ENCODE results near the gene SORCS2. TPM values are rescaled to one million over a fixed set of nuclear protein-coding genes. Genes with fewer than 3 reads are reported as not detected.

SORCS2 gene
- total RNA-seq, 1 donor from 2014 or later: 5.2 TPM

DNA sequence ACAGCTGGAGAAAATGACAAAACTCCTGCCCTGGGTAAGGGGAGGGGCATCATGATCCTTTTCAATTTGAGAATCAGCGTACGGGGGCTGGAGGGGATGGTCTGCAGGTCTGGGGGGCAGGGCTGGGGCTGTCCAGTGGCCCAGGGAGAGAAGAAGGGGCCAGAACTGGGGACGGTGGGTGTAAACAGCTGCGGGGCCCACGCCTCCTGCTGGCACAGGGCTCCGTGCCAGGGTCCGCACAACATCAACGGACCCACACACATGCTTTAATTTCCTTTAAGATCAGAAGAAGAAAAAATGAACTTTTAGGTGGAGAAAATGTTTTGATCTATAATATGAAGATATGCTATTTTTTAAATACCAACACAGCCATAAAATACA, 190.3 kb downstream of the SORCS2 start:
- Mint-ChIP-seq H3K36me3 (no peaks in the 10 kb centered on the region), H3K9me3 (no peaks in the 10 kb centered on the region), H3K4me3 (no peak overlapping the region), H3K4me1 (peaks cover 30% of the 10 kb centered on the region), H3K27ac (no peak overlapping the region), H3K27me3 (ENCODE audit: insufficient read depth, low read depth) (peaks cover 2% of the 10 kb centered on the region)
- H3K4me1 ChIP-seq: peaks cover 14% of the 10 kb centered on the region
- H3K79me2 ChIP-seq (ENCODE audit: low read depth): no peaks in the 10 kb centered on the region
- DNase-seq (ENCODE audit: low spot score): no peak
- H3K27ac ChIP-seq: no peak overlapping the region
- H3K4me2 ChIP-seq: no peak overlapping the region
- H3K9ac ChIP-seq: no peak overlapping the region
- H2AFZ ChIP-seq (replicated peaks): no peak overlapping the region
- H3K9me3 ChIP-seq (ENCODE audit: low read depth): no peaks in the 10 kb centered on the region
- H4K20me1 ChIP-seq (ENCODE audit: low read depth): no peaks in the 10 kb centered on the region
- H3F3A ChIP-seq (ENCODE audit: low read depth): peaks cover 3% of the 10 kb centered on the region
- H3K4me3 ChIP-seq: no peak overlapping the region
- H3K36me3 ChIP-seq: no peaks in the 10 kb centered on the region
- H3K27me3 ChIP-seq: no peaks in the 10 kb centered on the region
- TF ChIP-seq EZH2 (IDR thresholded peaks at IDR 0.05): no peak
- TF ChIP-seq EZH2phosphoT487 (IDR thresholded peaks at IDR 0.05): no peak
- TF ChIP-seq, protein P1, sequence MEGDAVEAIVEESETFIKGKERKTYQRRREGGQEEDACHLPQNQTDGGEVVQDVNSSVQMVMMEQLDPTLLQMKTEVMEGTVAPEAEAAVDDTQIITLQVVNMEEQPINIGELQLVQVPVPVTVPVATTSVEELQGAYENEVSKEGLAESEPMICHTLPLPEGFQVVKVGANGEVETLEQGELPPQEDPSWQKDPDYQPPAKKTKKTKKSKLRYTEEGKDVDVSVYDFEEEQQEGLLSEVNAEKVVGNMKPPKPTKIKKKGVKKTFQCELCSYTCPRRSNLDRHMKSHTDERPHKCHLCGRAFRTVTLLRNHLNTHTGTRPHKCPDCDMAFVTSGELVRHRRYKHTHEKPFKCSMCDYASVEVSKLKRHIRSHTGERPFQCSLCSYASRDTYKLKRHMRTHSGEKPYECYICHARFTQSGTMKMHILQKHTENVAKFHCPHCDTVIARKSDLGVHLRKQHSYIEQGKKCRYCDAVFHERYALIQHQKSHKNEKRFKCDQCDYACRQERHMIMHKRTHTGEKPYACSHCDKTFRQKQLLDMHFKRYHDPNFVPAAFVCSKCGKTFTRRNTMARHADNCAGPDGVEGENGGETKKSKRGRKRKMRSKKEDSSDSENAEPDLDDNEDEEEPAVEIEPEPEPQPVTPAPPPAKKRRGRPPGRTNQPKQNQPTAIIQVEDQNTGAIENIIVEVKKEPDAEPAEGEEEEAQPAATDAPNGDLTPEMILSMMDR (IDR thresholded peaks at IDR 0.05): no peak

DNA sequence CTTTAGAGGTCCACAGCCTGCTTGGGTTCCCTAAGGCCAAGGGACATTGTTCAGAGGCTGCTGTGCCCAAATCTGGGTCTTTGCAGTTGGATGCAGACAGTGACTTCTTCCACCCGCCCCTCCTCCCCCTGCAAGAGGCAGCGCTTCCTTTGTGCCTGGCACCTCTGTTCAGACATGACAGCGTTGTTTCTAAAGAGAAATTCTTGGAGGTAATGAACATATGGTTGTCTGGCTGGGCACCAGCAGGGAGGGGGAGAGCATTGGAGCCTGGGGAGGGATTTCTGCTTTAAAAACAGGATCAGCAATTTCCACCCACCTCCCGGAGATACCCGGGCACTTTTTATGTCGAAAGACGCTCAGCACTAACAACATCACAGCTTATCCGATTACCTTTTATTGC, 190.9 kb downstream of the SORCS2 start:
- no peak overlapping the region for H2AFZ ChIP-seq (replicated peaks)
- H3K4me3 Mint-ChIP-seq: no peak overlapping the region
- no peak for TF ChIP-seq EZH2phosphoT487 (IDR thresholded peaks at IDR 0.05)
- TF ChIP-seq, protein P1 (IDR thresholded peaks at IDR 0.05): no peak
- no peak for TF ChIP-seq EZH2 (IDR thresholded peaks at IDR 0.05)
- no peaks in the 10 kb centered on the region for H3K36me3 Mint-ChIP-seq
- no peak overlapping the region for H3K4me2 ChIP-seq
- H3K27ac Mint-ChIP-seq: peak overlapping the region; percentile 60
- H3K27me3 Mint-ChIP-seq (ENCODE audit: insufficient read depth, low read depth): peaks cover 2% of the 10 kb centered on the region
- peaks cover 7% of the 10 kb centered on the region for H3F3A ChIP-seq (ENCODE audit: low read depth)
- DNase-seq (ENCODE audit: low spot score): no peak
- H3K27ac ChIP-seq: no peak overlapping the region
- no peaks in the 10 kb centered on the region for H3K27me3 ChIP-seq
- no peaks in the 10 kb centered on the region for H3K36me3 ChIP-seq
- H3K9me3 Mint-ChIP-seq: no peaks in the 10 kb centered on the region
- H3K9me3 ChIP-seq (ENCODE audit: low read depth): no peaks in the 10 kb centered on the region
- peaks cover 33% of the 10 kb centered on the region for H3K4me1 Mint-ChIP-seq
- H3K4me1 ChIP-seq: peaks cover 14% of the 10 kb centered on the region
- H3K4me3 ChIP-seq: no peak overlapping the region
- H3K9ac ChIP-seq: no peak overlapping the region
- no peaks in the 10 kb centered on the region for H4K20me1 ChIP-seq (ENCODE audit: low read depth)
- H3K79me2 ChIP-seq (ENCODE audit: low read depth): no peaks in the 10 kb centered on the region

DNA sequence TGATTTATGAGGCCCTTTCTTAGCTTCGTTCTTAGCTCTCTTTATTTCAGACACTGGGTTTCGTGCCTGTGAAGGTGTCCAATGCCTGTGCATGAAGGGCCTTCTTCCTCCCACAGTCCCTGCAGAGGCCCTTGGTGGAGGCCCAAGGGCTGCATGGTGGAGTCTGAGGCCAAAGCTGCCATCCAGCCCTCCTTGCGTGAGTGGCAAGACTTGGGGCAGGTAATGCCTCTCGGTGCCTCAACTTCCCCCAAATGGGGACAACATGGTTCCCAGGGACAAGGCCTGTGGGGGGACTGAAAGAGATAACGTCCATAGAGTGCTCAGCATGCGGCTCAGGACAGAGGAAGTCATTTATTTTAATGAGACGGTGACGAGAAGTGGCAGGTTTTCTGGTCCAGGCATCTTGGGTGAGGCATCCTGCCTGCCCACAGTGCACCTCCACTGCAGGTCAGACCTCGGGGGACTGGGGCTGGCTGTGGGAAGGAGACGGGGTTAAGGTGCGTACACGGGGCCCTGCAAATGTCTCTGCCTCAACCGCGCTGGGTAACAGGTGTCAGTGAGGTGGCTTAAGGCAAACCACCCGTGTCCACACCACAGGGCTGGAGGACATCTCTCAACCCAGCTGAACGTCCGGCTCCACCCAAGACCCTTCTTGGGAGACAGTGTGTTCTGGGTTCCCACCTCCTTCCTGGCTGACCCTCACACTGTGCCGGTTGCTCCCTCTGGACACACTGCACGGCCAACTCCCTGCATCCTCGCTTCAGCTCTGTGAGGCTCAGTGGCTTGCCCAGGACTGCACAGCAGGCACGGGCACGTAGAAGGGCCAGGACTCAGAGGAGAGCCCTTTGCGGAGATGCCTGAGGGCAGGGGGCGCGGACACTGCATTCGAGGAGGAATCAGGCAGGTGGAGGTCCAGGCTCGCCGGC, 191.9 kb downstream of the SORCS2 start:
- TF ChIP-seq, protein P1 (IDR thresholded peaks at IDR 0.05): no peak
- no peak for TF ChIP-seq EZH2 (IDR thresholded peaks at IDR 0.05)
- TF ChIP-seq EZH2phosphoT487 (IDR thresholded peaks at IDR 0.05): no peak

More for the DNA sequence above, 191.9 kb downstream of the SORCS2 start:
- Histone ChIP-seq H3K9ac (no peak overlapping the region), H3K4me3 (no peak overlapping the region), H4K20me1 (ENCODE audit: low read depth) (no peaks in the 10 kb centered on the region), H3F3A (ENCODE audit: low read depth) (peaks cover 8% of the 10 kb centered on the region), H3K36me3 (no peaks in the 10 kb centered on the region), H3K27me3 (no peaks in the 10 kb centered on the region), H3K27ac (no peak overlapping the region), H3K79me2 (ENCODE audit: low read depth) (no peaks in the 10 kb centered on the region), H3K4me1 (peaks cover 14% of the 10 kb centered on the region), H2AFZ (replicated peaks) (no peak overlapping the region), H3K9me3 (ENCODE audit: low read depth) (no peaks in the 10 kb centered on the region), H3K4me2 (no peak overlapping the region)
- no peak overlapping the region for H3K4me3 Mint-ChIP-seq
- no peaks in the 10 kb centered on the region for H3K36me3 Mint-ChIP-seq
- H3K27ac Mint-ChIP-seq: peak overlapping the region; percentile 46
- H3K27me3 Mint-ChIP-seq (ENCODE audit: insufficient read depth, low read depth): peaks cover 2% of the 10 kb centered on the region
- no peaks in the 10 kb centered on the region for H3K9me3 Mint-ChIP-seq
- H3K4me1 Mint-ChIP-seq: peaks cover 33% of the 10 kb centered on the region
- DNase-seq (ENCODE audit: low spot score): no peak

Measured in neural progenitor cell (in vitro differentiated cells).